ENCODE measurements around the gene CSAD.
"Not testable (repeated sequence)": the region's sequence is repeated elsewhere in the genome, so short reads cannot be mapped to it uniquely, and the experiment has no call there.

CSAD gene

DNA sequence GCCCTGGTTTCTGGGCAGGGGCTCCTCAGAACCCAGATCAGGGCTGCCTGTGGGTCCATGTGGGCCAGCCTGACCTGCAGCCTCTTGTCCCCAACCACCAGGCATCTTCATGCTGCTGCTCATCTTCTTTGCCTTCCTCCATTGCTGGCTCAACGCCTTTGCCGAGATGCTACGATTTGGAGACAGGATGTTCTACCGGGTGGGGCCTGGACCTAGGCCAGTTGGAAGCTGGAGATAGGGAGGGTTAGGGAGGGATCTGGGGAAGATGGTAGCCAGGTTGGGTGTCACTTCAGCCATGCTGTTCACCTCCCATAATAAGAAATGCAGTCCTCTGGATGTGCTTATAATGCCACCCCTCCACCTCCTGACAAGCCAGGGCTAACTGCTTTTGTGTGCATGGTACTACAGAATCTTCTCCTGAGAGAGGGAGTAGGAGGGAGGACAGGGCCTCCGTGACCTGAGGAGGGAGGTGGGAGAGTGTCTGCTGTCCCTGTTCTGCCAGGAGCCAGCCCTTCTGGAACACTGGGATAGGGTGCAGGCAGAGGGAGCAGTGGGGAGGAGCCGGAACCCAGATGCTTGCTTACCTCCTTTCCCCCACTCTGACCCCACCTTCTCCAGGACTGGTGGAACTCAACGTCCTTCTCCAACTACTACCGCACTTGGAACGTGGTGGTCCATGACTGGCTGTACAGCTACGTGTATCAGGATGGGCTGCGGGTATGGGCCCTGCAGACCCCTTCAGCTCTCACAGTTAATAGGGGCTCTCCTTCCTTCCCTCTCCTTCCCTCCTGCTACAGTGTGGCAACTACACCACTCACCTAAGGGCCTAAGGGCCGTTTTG lies 59.8 kb downstream of the CSAD start:
- no peak for TF ChIP-seq ZFX (IDR thresholded peaks at IDR 0.05; ENCODE audit: borderline replicate concordance)
- H3K27ac ChIP-seq, result no peak overlapping the region

DNA sequence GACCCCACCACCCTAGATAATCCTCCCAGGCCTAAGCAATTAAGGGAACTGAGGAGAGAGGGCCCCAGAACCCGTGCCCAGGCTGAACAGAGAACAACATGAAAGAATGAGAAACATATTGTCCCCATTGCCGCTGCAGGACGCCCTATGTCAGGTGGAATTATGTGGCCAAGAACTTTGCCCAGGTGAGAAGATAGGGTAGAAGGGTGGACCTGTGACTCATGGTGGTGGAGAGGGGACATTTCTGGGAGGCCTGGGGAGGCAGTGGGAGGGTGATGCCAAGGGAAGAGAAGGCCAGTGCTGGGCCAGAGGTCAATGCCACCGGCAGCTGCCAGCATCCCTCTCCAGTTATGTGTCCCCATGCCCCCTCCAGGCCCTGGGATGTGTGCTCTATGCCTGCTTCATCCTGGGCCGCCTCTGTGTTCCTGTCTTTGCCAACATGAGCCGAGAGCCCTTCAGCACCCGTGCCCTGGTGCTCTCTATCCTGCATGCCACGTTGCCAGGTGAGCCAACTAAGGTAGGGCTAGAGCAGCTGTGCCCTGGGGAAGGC lies 61.9 kb downstream of the CSAD start:
- no peak overlapping the region for H3K27ac ChIP-seq
- no peak for TF ChIP-seq ZFX (IDR thresholded peaks at IDR 0.05; ENCODE audit: borderline replicate concordance)
- no peak for TF ChIP-seq CTCF (IDR thresholded peaks at IDR 0.05)

DNA sequence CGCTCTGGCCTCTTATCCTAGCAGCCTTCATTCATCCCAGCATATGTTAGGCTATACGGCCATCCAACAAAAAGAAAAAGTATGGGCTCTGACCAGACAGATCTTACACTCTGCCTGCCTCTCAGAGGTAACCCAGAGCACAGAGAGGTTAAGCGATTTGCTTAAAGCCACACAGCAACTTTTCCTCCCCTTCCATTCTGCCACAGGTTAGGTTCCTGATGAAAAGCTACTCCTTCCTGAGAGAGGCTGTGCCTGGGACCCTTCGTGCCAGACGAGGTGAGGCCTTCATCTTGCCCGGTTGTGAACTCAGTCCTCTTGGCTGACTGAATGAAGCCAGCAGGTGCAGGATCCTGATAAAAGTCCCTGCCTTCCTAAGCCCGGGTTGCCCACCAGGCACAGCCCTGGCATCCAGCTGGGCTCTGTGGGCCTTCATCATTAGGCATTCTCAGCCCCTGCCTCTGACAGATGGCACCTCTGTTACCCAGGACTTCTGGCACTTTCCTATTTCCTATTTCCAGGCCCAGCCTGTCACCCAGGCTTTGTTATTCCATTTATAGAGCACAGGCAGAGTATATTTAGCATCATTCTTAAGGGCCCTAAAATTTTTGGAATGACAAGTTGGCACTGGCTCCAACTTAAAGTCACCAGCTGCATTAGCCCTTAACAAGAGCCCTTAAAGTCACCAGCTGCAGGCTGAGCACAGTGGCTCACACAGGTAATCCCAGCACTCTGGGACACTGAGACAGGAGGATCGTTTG lies 64.7 kb downstream of the CSAD start:
- H3K27ac ChIP-seq, result no peak overlapping the region
- TF ChIP-seq ZFX (IDR thresholded peaks at IDR 0.05; ENCODE audit: borderline replicate concordance), result no peak
- no peak for TF ChIP-seq CTCF (IDR thresholded peaks at IDR 0.05)

- no peak overlapping the region for H3K27ac ChIP-seq
These were observed 65.4 kb downstream of the CSAD start for GRCh38 chr12:53115112-53115890.

DNA sequence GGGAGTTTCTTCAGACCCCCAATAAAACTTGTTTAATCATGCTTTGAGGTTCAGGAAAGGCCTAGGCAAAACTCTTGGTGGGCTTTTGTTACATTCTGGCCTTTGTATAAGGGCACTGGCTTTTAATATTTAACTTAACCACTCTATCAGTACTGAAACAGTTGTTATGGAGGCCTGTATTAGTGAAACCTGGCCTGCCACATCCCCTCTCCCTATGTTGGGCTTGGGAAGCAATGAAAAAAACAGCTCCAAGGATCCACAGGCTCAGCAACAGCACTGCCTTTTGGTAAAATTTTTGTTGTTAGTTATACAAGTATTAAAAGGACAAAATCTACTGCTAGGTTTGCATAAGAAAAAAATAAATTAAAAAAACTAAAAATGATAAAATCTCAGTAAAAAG lies 66.8 kb downstream of the CSAD start:
- H3K27ac ChIP-seq, result no peak overlapping the region

More at GRCh38 chr12:53115112-53115890, 65.4 kb downstream of the CSAD start:
- TF ChIP-seq CTCF (IDR thresholded peaks at IDR 0.05) (no peak), ZFX (IDR thresholded peaks at IDR 0.05; ENCODE audit: borderline replicate concordance) (no peak)

GRCh38 chr12:53113136-53113705 lies 67.5 kb downstream of the CSAD start:
- H3K27ac ChIP-seq, result no peak overlapping the region
- TF ChIP-seq ZFX (IDR thresholded peaks at IDR 0.05; ENCODE audit: borderline replicate concordance) (no peak), CTCF (IDR thresholded peaks at IDR 0.05) (no peak)

More for the DNA sequence above, 66.8 kb downstream of the CSAD start:
- TF ChIP-seq CTCF (IDR thresholded peaks at IDR 0.05), result no peak
- TF ChIP-seq ZFX (IDR thresholded peaks at IDR 0.05; ENCODE audit: borderline replicate concordance), result no peak

DNA sequence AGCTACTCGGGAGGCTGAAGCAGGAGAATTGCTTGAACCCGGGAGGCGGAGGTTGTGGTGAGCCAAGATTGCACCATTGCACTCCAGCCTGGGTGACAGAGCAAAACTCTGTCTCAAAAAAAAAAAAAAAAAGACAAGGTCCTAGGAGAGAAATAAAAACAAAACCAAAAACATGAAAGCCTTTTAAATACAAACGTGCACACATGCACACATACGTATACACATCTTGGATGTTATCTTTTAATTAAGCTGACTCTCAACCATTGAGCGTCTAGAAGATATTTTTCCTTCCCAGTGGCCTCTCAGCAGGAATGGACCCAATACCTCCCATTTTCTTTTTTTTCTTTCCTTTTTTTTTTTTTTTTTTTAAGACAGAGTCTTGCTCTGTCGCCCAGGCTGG lies 68.3 kb downstream of the CSAD start:
- not testable (repeated sequence) for H3K27ac ChIP-seq

All from 22Rv1 (cell line).